ENCODE data around the gene MRPS18A.

Gene MRPS18A

GRCh38 chr6:43734294-43734665 lies 46.7 kb upstream of the MRPS18A start:
- H3K9ac ChIP-seq (ENCODE audit: low read length), result no peak overlapping the region
- no peak overlapping the region for H3K18ac ChIP-seq (ENCODE audit: low read length)
- no peak overlapping the region for H2AFZ ChIP-seq (ENCODE audit: insufficient read depth, low read length, poor library complexity)
- no peak overlapping the region for H3K14ac ChIP-seq (ENCODE audit: low read length)
- H2BK5ac ChIP-seq (ENCODE audit: low read depth, low read length, poor library complexity), result no peak overlapping the region
- peaks cover 0 to 3% of the 10 kb centered on the region in 2 experiments for H3K4me1 ChIP-seq (ENCODE audit: control insufficient read depth in 1 of 2, insufficient read depth in 2 of 2, low read length in 2 of 2)
- H3K4me3 ChIP-seq (ENCODE audit: low read depth, low read length), result no peak overlapping the region
- H3K4me2 ChIP-seq (ENCODE audit: low read length), result no peak overlapping the region
- H2AK5ac ChIP-seq (ENCODE audit: low read length), result no peak overlapping the region
- H3K79me2 ChIP-seq (ENCODE audit: control insufficient read depth, insufficient read depth, low read length, poor library complexity), result no peaks in the 10 kb centered on the region
- no peak overlapping the region for H2BK12ac ChIP-seq (ENCODE audit: low read length)
- H3K79me1 ChIP-seq (ENCODE audit: low read length), result no peaks in the 10 kb centered on the region
- WGBS (ENCODE audit: extremely low coverage, insufficient coverage, insufficient read length), result no CpG with 5 or more reads among the region's 3 CpGs
- H2BK120ac ChIP-seq (ENCODE audit: insufficient read depth, low read length, poor library complexity), result no peak overlapping the region
- no peak overlapping the region for H3K4ac ChIP-seq (ENCODE audit: low read depth, low read length)
- no peaks in the 10 kb centered on the region for H3K36me3 ChIP-seq (ENCODE audit: control insufficient read depth in 1 of 2, insufficient read depth in 2 of 2, low read length in 2 of 2)
- peaks cover 6% of the 10 kb centered on the region for H3K9me3 ChIP-seq (ENCODE audit: insufficient read depth, low read depth, low read length)
- no peak overlapping the region for H4K91ac ChIP-seq (ENCODE audit: low read depth, low read length)
- no peak for DNase-seq
- no peak overlapping the region for H4K12ac ChIP-seq (ENCODE audit: low read depth, low read length)
- no peak overlapping the region for H4K8ac ChIP-seq (ENCODE audit: low read depth, low read length)
- no peak overlapping the region for H3K23ac ChIP-seq (ENCODE audit: low read length)
- no peak overlapping the region for H3K27ac ChIP-seq (ENCODE audit: low read depth, low read length)
- no peaks in the 10 kb centered on the region for H3K27me3 ChIP-seq (ENCODE audit: insufficient read depth, low read length)

DNA sequence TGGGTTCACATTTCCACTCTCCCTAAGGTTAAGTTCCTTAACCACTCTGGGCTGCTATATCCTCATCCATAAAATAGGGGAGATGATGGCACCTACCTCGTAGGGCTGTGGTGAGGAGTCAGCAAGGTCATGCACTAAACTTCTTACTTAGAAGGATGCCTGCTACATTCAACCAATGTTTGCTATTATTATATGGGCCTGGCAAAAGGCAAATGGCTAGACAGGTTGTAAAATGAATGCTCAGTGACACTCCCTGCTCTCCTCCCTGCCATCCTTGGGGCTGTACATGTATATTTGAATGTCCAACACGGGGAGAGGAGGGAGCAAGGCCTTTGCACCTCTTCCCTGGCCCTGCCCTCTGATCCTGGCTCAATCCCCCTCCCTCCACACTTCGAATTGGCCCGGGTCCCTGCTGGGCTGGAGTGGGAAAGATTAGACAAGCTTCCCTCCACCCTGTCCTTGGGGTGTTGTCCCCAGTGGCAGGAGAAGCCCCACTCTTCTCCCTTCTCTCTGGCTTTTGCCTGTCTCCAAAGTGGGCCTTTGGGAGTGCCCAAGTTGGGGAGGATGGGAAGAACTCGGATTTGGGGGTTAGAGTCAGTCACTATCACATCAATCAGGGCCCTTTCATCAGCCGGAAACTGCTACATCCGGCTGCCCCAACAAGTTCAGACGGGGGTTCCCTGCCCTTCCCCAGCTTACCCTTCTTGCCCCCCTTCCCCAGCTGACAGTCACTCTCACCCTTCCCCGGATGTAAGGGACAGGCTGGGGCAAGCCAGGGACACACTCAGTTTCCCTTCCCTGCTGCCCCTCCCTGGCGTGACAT lies 46.1 kb upstream of the MRPS18A start:
- H3K79me2 ChIP-seq (ENCODE audit: control insufficient read depth, insufficient read depth, low read length, poor library complexity), result no peaks in the 10 kb centered on the region
- no peak overlapping the region for H3K4ac ChIP-seq (ENCODE audit: low read depth, low read length)
- no peak overlapping the region for H2BK5ac ChIP-seq (ENCODE audit: low read depth, low read length, poor library complexity)
- peaks cover 6% of the 10 kb centered on the region for H3K9me3 ChIP-seq (ENCODE audit: insufficient read depth, low read depth, low read length)
- H4K91ac ChIP-seq (ENCODE audit: low read depth, low read length), result no peak overlapping the region
- no peak overlapping the region for H3K4me3 ChIP-seq (ENCODE audit: low read depth, low read length)
- no peak overlapping the region for H3K27ac ChIP-seq (ENCODE audit: low read depth, low read length)
- H3K4me2 ChIP-seq (ENCODE audit: low read length), result no peak overlapping the region
- H2AK5ac ChIP-seq (ENCODE audit: low read length), result no peak overlapping the region
- no peak overlapping the region for H3K14ac ChIP-seq (ENCODE audit: low read length)
- no peak overlapping the region for H2BK12ac ChIP-seq (ENCODE audit: low read length)
- H2AFZ ChIP-seq (ENCODE audit: insufficient read depth, low read length, poor library complexity), result no peak overlapping the region
- H3K23ac ChIP-seq (ENCODE audit: low read length), result no peak overlapping the region
- H4K12ac ChIP-seq (ENCODE audit: low read depth, low read length), result no peak overlapping the region
- H3K9ac ChIP-seq (ENCODE audit: low read length), result no peak overlapping the region
- H3K4me1 ChIP-seq (ENCODE audit: control insufficient read depth in 1 of 2, insufficient read depth in 2 of 2, low read length in 2 of 2), result peaks cover 0 to 3% of the 10 kb centered on the region in 2 experiments
- no peak for DNase-seq
- no peak overlapping the region for H2BK120ac ChIP-seq (ENCODE audit: insufficient read depth, low read length, poor library complexity)
- no CpG with 5 or more reads among the region's 10 CpGs for WGBS (ENCODE audit: extremely low coverage, insufficient coverage, insufficient read length)
- H3K18ac ChIP-seq (ENCODE audit: low read length), result no peak overlapping the region
- no peaks in the 10 kb centered on the region for H3K36me3 ChIP-seq (ENCODE audit: control insufficient read depth in 1 of 2, insufficient read depth in 2 of 2, low read length in 2 of 2)
- H4K8ac ChIP-seq (ENCODE audit: low read depth, low read length), result no peak overlapping the region
- H3K79me1 ChIP-seq (ENCODE audit: low read length), result no peaks in the 10 kb centered on the region
- H3K27me3 ChIP-seq (ENCODE audit: insufficient read depth, low read length), result no peaks in the 10 kb centered on the region

DNA sequence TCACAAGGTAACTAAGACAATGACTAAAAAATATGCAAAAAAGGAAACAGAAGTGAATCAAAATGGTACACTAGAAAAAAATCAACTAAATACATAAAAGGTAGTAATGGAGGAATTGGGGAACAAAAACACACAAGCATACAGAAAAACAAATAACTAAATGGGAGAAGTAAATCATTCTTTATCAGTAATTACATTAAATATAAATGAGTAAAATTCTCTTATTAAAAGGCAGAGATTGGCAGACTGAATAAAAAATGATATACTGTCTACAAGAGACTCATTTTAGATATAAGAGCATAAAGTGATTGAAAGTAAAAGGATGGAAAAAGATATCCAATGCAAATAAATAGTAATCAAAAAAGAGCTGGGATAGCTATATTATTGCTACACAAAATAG lies 43.0 kb upstream of the MRPS18A start:
- no peak overlapping the region for H3K18ac ChIP-seq (ENCODE audit: low read length)
- H3K9me3 ChIP-seq (ENCODE audit: insufficient read depth, low read depth, low read length), result no peaks in the 10 kb centered on the region
- no peak overlapping the region for H2BK12ac ChIP-seq (ENCODE audit: low read length)
- H2AFZ ChIP-seq (ENCODE audit: insufficient read depth, low read length, poor library complexity), result no peak overlapping the region
- H2BK120ac ChIP-seq (ENCODE audit: insufficient read depth, low read length, poor library complexity), result no peak overlapping the region
- H3K4me2 ChIP-seq (ENCODE audit: low read length), result no peak overlapping the region
- no peak overlapping the region for H4K8ac ChIP-seq (ENCODE audit: low read depth, low read length)
- no peak overlapping the region for H3K14ac ChIP-seq (ENCODE audit: low read length)
- no peak overlapping the region for H4K91ac ChIP-seq (ENCODE audit: low read depth, low read length)
- no peaks in the 10 kb centered on the region for H3K27me3 ChIP-seq (ENCODE audit: insufficient read depth, low read length)
- no peak overlapping the region for H3K27ac ChIP-seq (ENCODE audit: low read depth, low read length)
- no peak overlapping the region for H3K4me3 ChIP-seq (ENCODE audit: low read depth, low read length)
- H3K9ac ChIP-seq (ENCODE audit: low read length), result no peak overlapping the region
- no peaks in the 10 kb centered on the region for H3K79me1 ChIP-seq (ENCODE audit: low read length)
- no peaks in the 10 kb centered on the region for H3K36me3 ChIP-seq (ENCODE audit: control insufficient read depth in 1 of 2, insufficient read depth in 2 of 2, low read length in 2 of 2)
- DNase-seq, result no peak
- no peak overlapping the region for H2BK5ac ChIP-seq (ENCODE audit: low read depth, low read length, poor library complexity)
- no peak overlapping the region for H3K4ac ChIP-seq (ENCODE audit: low read depth, low read length)
- H3K4me1 ChIP-seq (ENCODE audit: control insufficient read depth in 1 of 2, insufficient read depth in 2 of 2, low read length in 2 of 2), result no peaks in the 10 kb centered on the region
- H3K23ac ChIP-seq (ENCODE audit: low read length), result no peak overlapping the region
- no peak overlapping the region for H4K12ac ChIP-seq (ENCODE audit: low read depth, low read length)
- H2AK5ac ChIP-seq (ENCODE audit: low read length), result no peak overlapping the region
- H3K79me2 ChIP-seq (ENCODE audit: control insufficient read depth, insufficient read depth, low read length, poor library complexity), result no peaks in the 10 kb centered on the region

- H3K9ac ChIP-seq (ENCODE audit: low read length), result no peak overlapping the region
- H3K79me1 ChIP-seq (ENCODE audit: low read length), result no peaks in the 10 kb centered on the region
- H2BK120ac ChIP-seq (ENCODE audit: insufficient read depth, low read length, poor library complexity), result no peak overlapping the region
- no peak overlapping the region for H2BK12ac ChIP-seq (ENCODE audit: low read length)
- H3K4me2 ChIP-seq (ENCODE audit: low read length), result no peak overlapping the region
- no peak overlapping the region for H2AFZ ChIP-seq (ENCODE audit: insufficient read depth, low read length, poor library complexity)
- H2BK5ac ChIP-seq (ENCODE audit: low read depth, low read length, poor library complexity), result no peak overlapping the region
- H3K4me1 ChIP-seq (ENCODE audit: control insufficient read depth in 1 of 2, insufficient read depth in 2 of 2, low read length in 2 of 2), result no peaks in the 10 kb centered on the region
- H3K23ac ChIP-seq (ENCODE audit: low read length), result no peak overlapping the region
- H3K4me3 ChIP-seq (ENCODE audit: low read depth, low read length), result no peak overlapping the region
- no peak overlapping the region for H2AK5ac ChIP-seq (ENCODE audit: low read length)
- no peaks in the 10 kb centered on the region for H3K27me3 ChIP-seq (ENCODE audit: insufficient read depth, low read length)
- no peak overlapping the region for H3K4ac ChIP-seq (ENCODE audit: low read depth, low read length)
- no peak overlapping the region for H4K8ac ChIP-seq (ENCODE audit: low read depth, low read length)
- no peak overlapping the region for H4K91ac ChIP-seq (ENCODE audit: low read depth, low read length)
- no peak overlapping the region for H4K12ac ChIP-seq (ENCODE audit: low read depth, low read length)
- H3K27ac ChIP-seq (ENCODE audit: low read depth, low read length), result no peak overlapping the region
- DNase-seq, result no peak
- no CpG with 5 or more reads among the region's 6 CpGs for WGBS (ENCODE audit: extremely low coverage, insufficient coverage, insufficient read length)
- no peaks in the 10 kb centered on the region for H3K79me2 ChIP-seq (ENCODE audit: control insufficient read depth, insufficient read depth, low read length, poor library complexity)
- H3K14ac ChIP-seq (ENCODE audit: low read length), result no peak overlapping the region
- no peak overlapping the region for H3K18ac ChIP-seq (ENCODE audit: low read length)
- no peaks in the 10 kb centered on the region for H3K36me3 ChIP-seq (ENCODE audit: control insufficient read depth in 1 of 2, insufficient read depth in 2 of 2, low read length in 2 of 2)
- H3K9me3 ChIP-seq (ENCODE audit: insufficient read depth, low read depth, low read length), result no peaks in the 10 kb centered on the region
These were observed 41.9 kb upstream of the MRPS18A start for GRCh38 chr6:43729537-43729936.

All from trophoblast cell (in vitro differentiated cells and primary cell).